ENCODE results near the gene OTUD6A. TPM values are rescaled to one million over a fixed set of nuclear protein-coding genes. Genes with fewer than 3 reads are reported as not detected.
A peak's percentile ranks its signal among the peaks of the same experiment; 100 is the strongest.

OTUD6A gene
- total RNA-seq, 1 experiment from 2014 or later = not detected

DNA sequence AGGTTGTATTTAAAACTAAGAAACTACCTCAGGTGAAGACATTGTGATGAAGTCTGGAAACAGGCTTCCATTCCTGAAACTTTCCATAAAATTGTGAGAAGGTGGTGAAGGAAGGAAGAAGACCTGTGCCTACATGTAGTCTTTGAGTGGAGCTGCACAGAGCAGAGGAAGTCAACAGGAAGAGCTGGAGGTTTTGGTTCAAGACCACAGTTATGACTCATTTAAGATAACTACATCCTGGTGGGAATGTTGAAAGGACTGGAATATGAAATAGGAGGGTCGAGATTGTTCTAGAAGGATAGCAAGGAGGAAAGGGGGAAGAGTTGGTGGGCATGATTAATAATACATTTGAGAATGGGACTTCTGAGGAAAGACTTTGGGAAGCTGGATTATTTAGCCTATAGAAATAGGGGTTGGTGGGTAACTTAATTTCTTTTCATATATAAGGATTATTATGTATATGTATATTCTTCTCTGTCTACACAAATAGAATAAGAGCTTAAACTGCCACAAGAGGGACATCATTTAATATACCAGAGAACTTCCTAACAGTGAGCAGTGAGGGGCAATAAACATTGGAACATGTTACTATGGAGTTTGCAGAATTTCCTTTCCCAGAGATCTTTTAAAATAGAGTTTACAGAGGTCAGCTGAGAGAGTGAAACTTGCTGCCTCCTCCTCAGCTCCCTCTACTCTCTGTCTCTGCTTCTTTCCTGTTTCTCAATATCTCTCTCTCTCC lies 36.0 kb upstream of the OTUD6A start:
- no peaks in the 10 kb centered on the region for H3K9me2 ChIP-seq (ENCODE audit: insufficient read depth)
- no peak for ATAC-seq
- H3K4me1 ChIP-seq (ENCODE audit: control insufficient read depth in 1 of 2, insufficient read depth in 2 of 2, low read length in 2 of 2) = peaks cover 8 to 33% of the 10 kb centered on the region in 2 experiments
- CTCF ChIA-PET = no interaction called here
- RAD21 ChIA-PET (ENCODE audit: low non-redundant PET in 1 of 2, low total read pairs in 2 of 2, uncharacterized antibody in 2 of 2, unreplicated experiment in 2 of 2) = no interaction called here
- no peak overlapping the region for H3K4me3 ChIP-seq (replicated peaks in 1 of 2; ENCODE audit: low read depth in 1 of 2, low read length in 2 of 2)
- DNase-seq (ENCODE audit: low read depth, low spot score) = no peak
- no peaks in the 10 kb centered on the region for H3K9me3 ChIP-seq (ENCODE audit: control insufficient read depth in 1 of 2, insufficient read depth in 1 of 2, low read depth in 1 of 2, low read length in 2 of 2)
- TF ChIP-seq EGR1 (IDR thresholded peaks at IDR 0.05; ENCODE audit: low read depth) (no peak), SIN3A (IDR thresholded peaks at IDR 0.05; ENCODE audit: low read depth) (no peak), CEBPB (IDR thresholded peaks at IDR 0.05; ENCODE audit: low read depth) (no peak), POLR2A (IDR thresholded peaks at IDR 0.05; ENCODE audit: borderline replicate concordance, extremely low read depth, insufficient read depth, insufficient read length) (no peak), ZFX (IDR thresholded peaks at IDR 0.05) (no peak), ZNF274 (IDR thresholded peaks at IDR 0.05; ENCODE audit: low read depth, low read length) (no peak)
- H3K9ac ChIP-seq (ENCODE audit: low read length) = no peak overlapping the region
- no peak overlapping the region for H3K27ac ChIP-seq (ENCODE audit: low read depth, low read length)
- POLR2A ChIA-PET = no interaction called here
- intact Hi-C loops (cut with micrococcal nuclease) = no loop called here
- no TSS peak for BruUV-seq (replicated peaks)
- no peaks in the 10 kb centered on the region for H3K36me3 ChIP-seq (ENCODE audit: control insufficient read depth in 1 of 2, insufficient read depth in 2 of 2, low read length in 2 of 2)
- no peaks in the 10 kb centered on the region for H3K27me3 ChIP-seq (ENCODE audit: insufficient read depth, low read length)
- no peak overlapping the region for H2AFZ ChIP-seq (ENCODE audit: low read depth, low read length, poor library complexity, severe bottlenecking)
- no peaks in the 10 kb centered on the region for H3K79me2 ChIP-seq (ENCODE audit: insufficient read depth, low read length)
- no peaks in the 10 kb centered on the region for H4K20me1 ChIP-seq (ENCODE audit: insufficient read depth)
- H3K4me2 ChIP-seq (ENCODE audit: low read length) = peak overlapping the region; percentile 30; the same call in 1 of the 2 replicates

DNA sequence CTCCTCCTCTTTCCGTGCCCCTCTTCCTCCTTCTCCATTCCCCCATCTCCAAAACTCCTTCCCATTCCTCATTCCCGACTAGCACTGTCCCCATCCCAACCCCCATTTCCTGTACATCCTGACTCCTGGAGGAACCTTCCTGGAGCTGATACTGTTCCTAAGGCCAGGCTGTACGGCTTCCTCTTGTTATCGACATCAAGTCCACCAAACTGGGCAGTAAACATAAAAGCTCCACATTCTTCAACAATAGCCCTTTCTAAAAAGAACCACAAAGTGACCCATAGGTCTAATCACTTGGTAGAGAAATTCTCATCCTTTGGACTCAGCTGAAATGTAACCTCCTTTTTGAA lies 35.4 kb upstream of the OTUD6A start:
- peaks cover 8 to 33% of the 10 kb centered on the region in 2 experiments for H3K4me1 ChIP-seq (ENCODE audit: control insufficient read depth in 1 of 2, insufficient read depth in 2 of 2, low read length in 2 of 2)
- BruUV-seq (replicated peaks) = no TSS peak
- H3K79me2 ChIP-seq (ENCODE audit: insufficient read depth, low read length) = no peaks in the 10 kb centered on the region
- RAD21 ChIA-PET (ENCODE audit: low non-redundant PET in 1 of 2, low total read pairs in 2 of 2, uncharacterized antibody in 2 of 2, unreplicated experiment in 2 of 2) = no interaction called here
- DNase-seq (ENCODE audit: low read depth, low spot score) (no peak), ATAC-seq (no peak)
- H3K27ac ChIP-seq (ENCODE audit: low read depth, low read length) = no peak overlapping the region
- POLR2A ChIA-PET = no interaction called here
- CTCF ChIA-PET = no interaction called here
- no peaks in the 10 kb centered on the region for H3K27me3 ChIP-seq (ENCODE audit: insufficient read depth, low read length)
- no peaks in the 10 kb centered on the region for H4K20me1 ChIP-seq (ENCODE audit: insufficient read depth)
- no peak overlapping the region for H3K4me2 ChIP-seq (ENCODE audit: low read length)
- no peaks in the 10 kb centered on the region for H3K9me2 ChIP-seq (ENCODE audit: insufficient read depth)
- H3K9ac ChIP-seq (ENCODE audit: low read length) = no peak overlapping the region
- no peak overlapping the region for H3K4me3 ChIP-seq (replicated peaks in 1 of 2; ENCODE audit: low read depth in 1 of 2, low read length in 2 of 2)
- intact Hi-C loops (cut with micrococcal nuclease) = no loop called here
- H3K9me3 ChIP-seq (ENCODE audit: control insufficient read depth in 1 of 2, insufficient read depth in 1 of 2, low read depth in 1 of 2, low read length in 2 of 2) = no peaks in the 10 kb centered on the region
- H3K36me3 ChIP-seq (ENCODE audit: control insufficient read depth in 1 of 2, insufficient read depth in 2 of 2, low read length in 2 of 2) = no peaks in the 10 kb centered on the region
- H2AFZ ChIP-seq (ENCODE audit: low read depth, low read length, poor library complexity, severe bottlenecking) = no peak overlapping the region
- TF ChIP-seq JUND (IDR thresholded peaks at IDR 0.05) (no peak), YY1 (IDR thresholded peaks at IDR 0.05; ENCODE audit: extremely low read depth, insufficient replicate concordance, low read depth, low read length) (no peak), ZFX (IDR thresholded peaks at IDR 0.05) (no peak), CEBPB (IDR thresholded peaks at IDR 0.05; ENCODE audit: low read depth) (no peak), POLR2AphosphoS5 (IDR thresholded peaks at IDR 0.05; ENCODE audit: low read depth, low read length) (no peak), POLR2A (IDR thresholded peaks at IDR 0.05; ENCODE audit: borderline replicate concordance, extremely low read depth, insufficient read depth, insufficient read length) (no peak), EGR1 (IDR thresholded peaks at IDR 0.05; ENCODE audit: low read depth) (no peak), SIN3A (IDR thresholded peaks at IDR 0.05; ENCODE audit: low read depth) (no peak), CBX3 (IDR thresholded peaks at IDR 0.05; ENCODE audit: low read depth) (no peak), FOSL1 (IDR thresholded peaks at IDR 0.05; ENCODE audit: low read depth) (no peak), SP1 (IDR thresholded peaks at IDR 0.05; ENCODE audit: low read depth) (no peak), ELF1 (IDR thresholded peaks at IDR 0.05; ENCODE audit: borderline replicate concordance, low read depth) (no peak), ZNF274 (IDR thresholded peaks at IDR 0.05; ENCODE audit: low read depth, low read length) (no peak), RAD21 (IDR thresholded peaks at IDR 0.05; ENCODE audit: low read depth) (no peak)
- TF ChIP-seq, protein P1, sequence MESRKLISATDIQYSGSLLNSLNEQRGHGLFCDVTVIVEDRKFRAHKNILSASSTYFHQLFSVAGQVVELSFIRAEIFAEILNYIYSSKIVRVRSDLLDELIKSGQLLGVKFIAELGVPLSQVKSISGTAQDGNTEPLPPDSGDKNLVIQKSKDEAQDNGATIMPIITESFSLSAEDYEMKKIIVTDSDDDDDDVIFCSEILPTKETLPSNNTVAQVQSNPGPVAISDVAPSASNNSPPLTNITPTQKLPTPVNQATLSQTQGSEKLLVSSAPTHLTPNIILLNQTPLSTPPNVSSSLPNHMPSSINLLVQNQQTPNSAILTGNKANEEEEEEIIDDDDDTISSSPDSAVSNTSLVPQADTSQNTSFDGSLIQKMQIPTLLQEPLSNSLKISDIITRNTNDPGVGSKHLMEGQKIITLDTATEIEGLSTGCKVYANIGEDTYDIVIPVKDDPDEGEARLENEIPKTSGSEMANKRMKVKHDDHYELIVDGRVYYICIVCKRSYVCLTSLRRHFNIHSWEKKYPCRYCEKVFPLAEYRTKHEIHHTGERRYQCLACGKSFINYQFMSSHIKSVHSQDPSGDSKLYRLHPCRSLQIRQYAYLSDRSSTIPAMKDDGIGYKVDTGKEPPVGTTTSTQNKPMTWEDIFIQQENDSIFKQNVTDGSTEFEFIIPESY (IDR thresholded peaks at IDR 0.05; ENCODE audit: extremely low read depth, insufficient replicate concordance, low read length) = no peak
- TF ChIP-seq, protein P2, sequence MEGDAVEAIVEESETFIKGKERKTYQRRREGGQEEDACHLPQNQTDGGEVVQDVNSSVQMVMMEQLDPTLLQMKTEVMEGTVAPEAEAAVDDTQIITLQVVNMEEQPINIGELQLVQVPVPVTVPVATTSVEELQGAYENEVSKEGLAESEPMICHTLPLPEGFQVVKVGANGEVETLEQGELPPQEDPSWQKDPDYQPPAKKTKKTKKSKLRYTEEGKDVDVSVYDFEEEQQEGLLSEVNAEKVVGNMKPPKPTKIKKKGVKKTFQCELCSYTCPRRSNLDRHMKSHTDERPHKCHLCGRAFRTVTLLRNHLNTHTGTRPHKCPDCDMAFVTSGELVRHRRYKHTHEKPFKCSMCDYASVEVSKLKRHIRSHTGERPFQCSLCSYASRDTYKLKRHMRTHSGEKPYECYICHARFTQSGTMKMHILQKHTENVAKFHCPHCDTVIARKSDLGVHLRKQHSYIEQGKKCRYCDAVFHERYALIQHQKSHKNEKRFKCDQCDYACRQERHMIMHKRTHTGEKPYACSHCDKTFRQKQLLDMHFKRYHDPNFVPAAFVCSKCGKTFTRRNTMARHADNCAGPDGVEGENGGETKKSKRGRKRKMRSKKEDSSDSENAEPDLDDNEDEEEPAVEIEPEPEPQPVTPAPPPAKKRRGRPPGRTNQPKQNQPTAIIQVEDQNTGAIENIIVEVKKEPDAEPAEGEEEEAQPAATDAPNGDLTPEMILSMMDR (IDR thresholded peaks at IDR 0.05 in 2 of 3, conservative IDR thresholded peaks at IDR 0.05 in 1 of 3; ENCODE audit: borderline replicate concordance in 1 of 3, insufficient read depth in 1 of 3, low read depth in 2 of 3, low read length in 2 of 3) = no peak
- TF ChIP-seq, protein P3, sequence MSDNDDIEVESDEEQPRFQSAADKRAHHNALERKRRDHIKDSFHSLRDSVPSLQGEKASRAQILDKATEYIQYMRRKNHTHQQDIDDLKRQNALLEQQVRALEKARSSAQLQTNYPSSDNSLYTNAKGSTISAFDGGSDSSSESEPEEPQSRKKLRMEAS (IDR thresholded peaks at IDR 0.05) = no peak

All from HCT116 (cell line).